ENCODE results near the gene CWF19L2. TPM values are rescaled to one million over a fixed set of nuclear protein-coding genes. Genes with fewer than 3 reads are reported as not detected.
A peak's percentile ranks its signal among the peaks of the same experiment; 100 is the strongest.
"Not testable (repeated sequence)": the region's sequence is repeated elsewhere in the genome, so short reads cannot be mapped to it uniquely, and the experiment has no call there.

Gene CWF19L2
- total and polyA plus RNA-seq, 7 donors: 3.0 to 10.3 (median 8.1) TPM

- TF ChIP-seq CTCF (IDR thresholded peaks at IDR 0.05): no peak
- Histone ChIP-seq H3K36me3 (ENCODE audit: insufficient read depth in 1 of 2, low read depth in 1 of 2) (no peaks in the 10 kb centered on the region), H3K4me3 (no peak overlapping the region), H3K27me3 (ENCODE audit: insufficient read depth in 3 of 3, low read length in 2 of 3) (peaks cover 0 to 5% (median 0%) of the 10 kb centered on the region in 3 donors), H3K9me3 (no peaks in the 10 kb centered on the region), H3K27ac (no peak overlapping the region), H3K4me1 (no peaks in the 10 kb centered on the region)
- WGBS, 3 donors: 76 to 81% (median 76%) methylated on average over 1 of the region's 1 CpG
- ATAC-seq (no peak), DNase-seq (no peak)
- intact Hi-C loops (cut with DNase I): no loop called here
Observed at GRCh38 chr11:107467696-107468095, 10.1 kb upstream of the CWF19L2 start.

GRCh38 chr11:107466275-107466866 lies 8.7 kb upstream of the CWF19L2 start:
- intact Hi-C loops (cut with DNase I); ATAC-seq: not testable (repeated sequence)
- 80 to 87% (median 83%) methylated on average over 10 of the region's 10 CpGs for WGBS, 3 donors

GRCh38 chr11:107457205-107457557 lies 444 bp downstream of the CWF19L2 start:
- no peak for TF ChIP-seq CTCF (IDR thresholded peaks at IDR 0.05)
- Histone ChIP-seq H3K27ac (peak overlapping the region; percentile 80), H3K4me1 (peaks cover 13% of the 10 kb centered on the region), H3K36me3 (ENCODE audit: insufficient read depth in 1 of 2, low read depth in 1 of 2) (peaks cover 0 to 34% of the 10 kb centered on the region in 2 donors), H3K27me3 (ENCODE audit: insufficient read depth in 3 of 3, low read length in 2 of 3) (no peaks in the 10 kb centered on the region), H3K9me3 (no peaks in the 10 kb centered on the region), H3K4me3 (peak overlapping the region; percentile 92)
- 0 to 1% (median 1%) methylated on average over 6 of the region's 6 CpGs for WGBS, 3 donors
- intact Hi-C loops (cut with DNase I): no loop called here
- peak in 3 of 4 donors; percentile 9 to 52 (median 18) for ATAC-seq
- no peak for DNase-seq

More at GRCh38 chr11:107466275-107466866, 8.7 kb upstream of the CWF19L2 start:
- H3K27ac ChIP-seq; H3K27me3 ChIP-seq (ENCODE audit: insufficient read depth in 3 of 3, low read length in 2 of 3); H3K9me3 ChIP-seq; H3K4me3 ChIP-seq; DNase-seq; H3K36me3 ChIP-seq (ENCODE audit: insufficient read depth in 1 of 2, low read depth in 1 of 2); H3K4me1 ChIP-seq: not testable (repeated sequence)

- no peak for DNase-seq
- no peak for TF ChIP-seq CTCF (IDR thresholded peaks at IDR 0.05)
- peaks cover 13% of the 10 kb centered on the region for H3K4me1 ChIP-seq
- no peak overlapping the region for H3K4me3 ChIP-seq
- 89 to 94% (median 94%) methylated on average over 5 of the region's 5 CpGs for whole genome bisulfite sequencing, 3 donors
- no peak for ATAC-seq
- H3K9me3 ChIP-seq: no peaks in the 10 kb centered on the region
- H3K27ac ChIP-seq: no peak overlapping the region
- no peaks in the 10 kb centered on the region for H3K27me3 ChIP-seq (ENCODE audit: insufficient read depth in 3 of 3, low read length in 2 of 3)
- H3K36me3 ChIP-seq (ENCODE audit: insufficient read depth in 1 of 2, low read depth in 1 of 2): peaks cover 0 to 47% of the 10 kb centered on the region in 2 donors
- intact Hi-C loops (cut with DNase I): no loop called here
Observed at GRCh38 chr11:107453594-107454286, 3.9 kb downstream of the CWF19L2 start.

- H3K36me3 ChIP-seq (ENCODE audit: insufficient read depth in 1 of 2, low read depth in 1 of 2): peaks cover 0 to 13% of the 10 kb centered on the region in 2 donors
- TF ChIP-seq CTCF (IDR thresholded peaks at IDR 0.05): no peak
- no peak overlapping the region for H3K27ac ChIP-seq
- ATAC-seq (no peak), DNase-seq (no peak)
- intact Hi-C loops (cut with DNase I): no loop called here
- H3K4me3 ChIP-seq: no peak overlapping the region
- 89 to 92% (median 90%) methylated on average over 3 of the region's 3 CpGs for WGBS, 3 donors
- no peaks in the 10 kb centered on the region for H3K27me3 ChIP-seq (ENCODE audit: insufficient read depth in 3 of 3, low read length in 2 of 3)
- H3K4me1 ChIP-seq: no peaks in the 10 kb centered on the region
- H3K9me3 ChIP-seq: no peaks in the 10 kb centered on the region
Observed at GRCh38 chr11:107446822-107447431, 10.7 kb downstream of the CWF19L2 start.

Measured in psoas muscle (tissue), 8 donors.